Subcutaneous abdominal adipose tissue (tissue), 5 donors: ENCODE measurements around the gene PDE8A.
"Not testable (repeated sequence)": the region's sequence is repeated elsewhere in the genome, so short reads cannot be mapped to it uniquely, and the experiment has no call there.

ENCODE experiments used
- H3K27ac ChIP-seq: one replicate; pipeline ENCODE4 v1.7.0; 2013; ENCODE audit warnings: low read depth, mild to moderate bottlenecking, inconsistent platforms, low read length, moderate library complexity
- H3K27me3 ChIP-seq, 5 donors: one replicate each; pipeline ENCODE4 v1.7.0; 2013; ENCODE audit warnings: low read length in 5 of 5, inconsistent platforms in 1 of 5; ENCODE audit not compliant: control insufficient read depth in 5 of 5, insufficient read depth in 4 of 5
- H3K36me3 ChIP-seq, 5 donors: one replicate each; pipeline ENCODE4 v1.7.0; 2013; ENCODE audit warnings: low read length in 5 of 5; ENCODE audit not compliant: control insufficient read depth in 5 of 5, insufficient read depth in 5 of 5
- H3K4me1 ChIP-seq, 5 donors: one replicate each; pipeline ENCODE4 v1.7.0; 2013; ENCODE audit warnings: low read length in 5 of 5, mild to moderate bottlenecking in 3 of 5, moderate library complexity in 1 of 5; ENCODE audit not compliant: control insufficient read depth in 5 of 5, insufficient read depth in 5 of 5
- H3K4me3 ChIP-seq, 5 donors: one replicate each; pipeline ENCODE4 v1.7.0; 2013; ENCODE audit warnings: low read length in 5 of 5, low read depth in 1 of 5
- H3K9ac ChIP-seq, 5 donors: one replicate each; pipeline ENCODE4 v1.7.0; 2013; ENCODE audit warnings: low read length in 5 of 5, mild to moderate bottlenecking in 4 of 5, moderate library complexity in 3 of 5
- H3K9me3 ChIP-seq, 5 donors: one replicate each; pipeline ENCODE4 v1.7.0; 2013; ENCODE audit warnings: low read length in 5 of 5; ENCODE audit not compliant: control insufficient read depth in 5 of 5
- donor health status: healthy.
- donor health status: healthy.
- donor health status: healthy.
- donor health status: healthy.
- donor health status: healthy.

The PDE8A gene

DNA sequence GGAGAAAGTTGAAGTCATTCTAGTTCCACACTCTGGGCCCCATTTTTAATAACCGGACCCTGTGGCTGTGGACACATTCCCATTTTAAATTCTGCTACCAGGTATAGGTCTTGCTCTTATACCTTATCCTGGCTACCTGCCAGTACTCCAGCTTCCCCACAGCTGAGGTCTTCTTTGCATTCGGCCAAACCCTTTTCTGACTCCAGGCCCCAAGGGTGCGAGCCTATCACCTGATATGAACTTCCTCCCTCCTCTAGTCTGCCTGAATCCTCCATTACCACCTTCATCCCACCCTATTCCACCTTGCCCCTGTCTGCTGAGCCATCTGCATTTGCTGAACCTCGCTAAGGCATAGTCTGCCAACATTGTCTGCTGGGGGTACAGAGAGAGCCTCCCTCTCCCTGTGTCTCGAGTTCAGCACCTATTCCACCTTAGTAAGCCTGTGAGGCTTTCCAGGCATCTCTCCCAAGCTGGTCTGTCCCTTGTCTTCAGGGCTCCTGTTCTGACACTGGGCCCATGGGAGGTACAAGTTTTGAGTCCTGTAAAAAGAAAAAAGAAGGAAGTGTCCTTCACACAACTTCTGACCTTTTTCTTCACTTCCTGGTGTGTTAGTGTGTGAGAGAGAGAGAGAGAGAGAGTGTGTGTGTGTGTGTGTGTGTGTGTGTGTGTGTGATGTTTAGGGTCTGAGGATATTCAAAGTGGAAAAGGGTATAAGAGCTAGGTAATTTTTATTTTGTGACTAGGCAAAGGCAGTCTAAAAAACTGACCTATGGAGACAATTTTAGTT is 27.0 kb downstream of the PDE8A start:
- Histone ChIP-seq H3K4me3 (no peak overlapping the region), H3K9ac (peak overlapping the region in 1 of 5 donors; percentile 41), H3K9me3 (no peaks in the 10 kb centered on the region), H3K36me3 (no peaks in the 10 kb centered on the region), H3K27ac (peak overlapping the region; percentile 93), H3K27me3 (no peaks in the 10 kb centered on the region), H3K4me1 (peaks cover 6 to 66% (median 65%) of the 10 kb centered on the region in 5 donors)

DNA sequence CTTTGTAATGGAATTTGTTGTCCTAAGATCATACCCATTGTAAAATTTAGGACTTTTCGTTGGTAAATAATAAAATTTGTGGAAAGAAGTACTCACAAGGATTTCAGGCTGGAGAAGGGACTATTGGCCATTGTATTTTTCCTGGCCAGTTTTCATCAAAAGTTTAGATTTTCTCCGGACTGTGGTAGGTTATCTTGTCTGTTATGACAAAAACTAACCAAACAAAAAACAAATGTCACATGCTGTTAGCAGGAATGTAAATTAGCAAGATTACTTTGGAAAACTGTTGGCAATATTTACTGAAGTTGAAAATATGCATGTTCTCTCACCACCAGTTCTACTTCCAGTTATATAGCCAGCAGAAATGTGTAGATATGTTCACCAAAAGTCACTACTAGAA is 27.8 kb downstream of the PDE8A start:
- H3K9me3 ChIP-seq = no peaks in the 10 kb centered on the region
- peak overlapping the region; percentile 93 for H3K27ac ChIP-seq
- H3K27me3 ChIP-seq = no peaks in the 10 kb centered on the region
- H3K4me1 ChIP-seq = peaks cover 6 to 68% (median 61%) of the 10 kb centered on the region in 5 donors
- H3K9ac ChIP-seq = peak overlapping the region in 1 of 5 donors; percentile 25
- no peak overlapping the region for H3K4me3 ChIP-seq
- H3K36me3 ChIP-seq = no peaks in the 10 kb centered on the region

DNA sequence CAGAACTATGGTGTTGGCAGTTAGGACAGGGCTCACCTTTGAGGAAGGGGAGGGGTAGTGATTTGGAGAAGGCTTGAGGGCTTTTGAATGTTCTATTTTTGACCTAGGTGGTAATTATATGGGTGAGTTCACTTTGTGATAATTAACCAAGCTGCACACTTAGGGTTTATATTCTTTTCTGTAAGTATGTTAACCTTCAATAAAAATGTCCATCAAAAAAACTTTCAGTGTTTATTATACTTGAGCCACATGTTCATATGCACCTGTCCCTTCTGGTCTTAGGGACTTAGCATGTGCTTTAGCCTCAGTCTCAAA is 28.4 kb downstream of the PDE8A start:
- no peaks in the 10 kb centered on the region for H3K27me3 ChIP-seq
- peaks cover 6 to 68% (median 57%) of the 10 kb centered on the region in 5 donors for H3K4me1 ChIP-seq
- H3K9ac ChIP-seq = peak overlapping the region in 3 of 5 donors; percentile 25 to 70 (median 33)
- H3K4me3 ChIP-seq = no peak overlapping the region
- H3K9me3 ChIP-seq = no peaks in the 10 kb centered on the region
- H3K27ac ChIP-seq = peak overlapping the region; percentile 93
- no peaks in the 10 kb centered on the region for H3K36me3 ChIP-seq

DNA sequence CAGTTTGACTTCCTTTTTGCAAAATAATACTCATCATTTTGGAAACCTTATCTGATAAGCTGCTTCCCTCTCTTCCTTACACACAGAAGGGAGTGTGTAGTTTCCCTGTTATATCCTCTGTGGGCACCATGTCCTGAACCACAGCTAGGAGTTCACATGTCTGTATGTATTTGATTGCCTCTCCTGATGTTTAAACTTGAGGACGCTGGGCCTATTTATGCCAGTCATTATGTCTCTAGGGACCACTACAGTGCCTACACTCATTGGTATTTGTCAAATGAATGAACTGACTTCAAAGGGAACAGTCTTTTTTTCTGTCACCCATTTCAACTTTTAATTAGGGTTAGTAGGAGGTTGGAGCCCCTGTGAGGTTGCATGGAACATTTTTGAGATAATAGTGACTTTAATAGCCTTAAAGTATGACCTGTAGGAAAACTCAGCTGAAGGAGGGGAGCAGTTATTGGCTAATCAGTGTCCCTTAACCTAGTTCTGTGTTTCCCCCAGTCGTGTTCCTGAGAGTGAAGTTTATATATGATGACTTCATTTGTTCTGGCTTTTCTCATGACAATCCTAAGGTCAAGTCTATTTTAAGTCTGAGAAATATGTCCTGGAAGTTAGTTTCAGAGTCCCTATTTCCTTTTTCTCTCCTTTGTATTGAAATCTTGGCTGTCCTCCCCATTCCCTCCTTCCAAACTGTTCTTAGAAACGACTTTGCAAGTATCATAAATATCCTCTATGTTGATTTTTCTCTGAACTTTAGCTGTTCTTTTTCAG is 28.9 kb downstream of the PDE8A start:
- Histone ChIP-seq H3K4me1 (peaks cover 6 to 63% (median 54%) of the 10 kb centered on the region in 5 donors), H3K9ac (peak overlapping the region; percentile 10 to 70 (median 33)), H3K4me3 (no peak overlapping the region), H3K27me3 (no peaks in the 10 kb centered on the region), H3K36me3 (no peaks in the 10 kb centered on the region), H3K9me3 (no peaks in the 10 kb centered on the region), H3K27ac (peak overlapping the region; percentile 93)

DNA sequence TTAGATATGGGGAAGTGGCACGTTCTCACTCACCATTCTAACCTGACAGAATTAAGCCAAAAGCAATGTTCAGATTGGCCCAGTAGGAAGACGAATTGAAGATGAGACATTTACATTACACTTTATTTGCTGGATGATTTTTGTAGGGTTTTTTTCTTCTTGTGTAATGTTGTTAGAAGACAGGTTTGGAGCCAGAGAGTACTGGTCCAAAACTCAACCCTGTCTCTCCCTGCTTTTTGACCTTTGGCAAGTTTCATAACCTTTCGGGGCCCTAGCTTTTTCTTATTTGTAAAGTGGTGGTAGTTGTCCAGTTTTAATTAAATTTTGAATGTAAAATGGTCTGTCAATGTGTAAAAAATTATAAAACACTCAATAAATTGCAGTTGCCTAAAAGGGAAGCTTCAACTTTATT is 29.5 kb downstream of the PDE8A start:
- Histone ChIP-seq H3K9ac (peak overlapping the region in 3 of 5 donors; percentile 21 to 70 (median 39)), H3K4me1 (peaks cover 6 to 58% (median 49%) of the 10 kb centered on the region in 5 donors), H3K36me3 (no peaks in the 10 kb centered on the region), H3K27ac (peak overlapping the region; percentile 93), H3K27me3 (no peaks in the 10 kb centered on the region), H3K4me3 (no peak overlapping the region), H3K9me3 (no peaks in the 10 kb centered on the region)

DNA sequence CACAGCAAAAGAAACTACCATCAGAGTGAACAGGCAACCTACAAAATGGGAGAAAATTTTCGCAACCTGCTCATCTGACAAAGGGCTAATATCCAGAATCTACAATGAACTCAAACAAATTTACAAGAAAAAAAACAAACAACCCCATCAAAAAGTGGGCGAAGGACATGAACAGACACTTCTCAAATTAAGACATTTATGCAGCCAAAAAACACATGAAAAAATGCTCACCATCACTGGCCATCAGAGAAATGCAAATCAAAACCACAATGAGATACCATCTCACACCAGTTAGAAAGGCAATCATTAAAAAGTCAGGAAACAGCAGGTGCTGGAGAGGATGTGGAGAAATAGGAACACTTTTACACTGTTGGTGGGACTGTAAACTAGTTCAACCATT is 30.1 kb downstream of the PDE8A start:
- peaks cover 6 to 55% (median 47%) of the 10 kb centered on the region in 5 donors for H3K4me1 ChIP-seq

DNA sequence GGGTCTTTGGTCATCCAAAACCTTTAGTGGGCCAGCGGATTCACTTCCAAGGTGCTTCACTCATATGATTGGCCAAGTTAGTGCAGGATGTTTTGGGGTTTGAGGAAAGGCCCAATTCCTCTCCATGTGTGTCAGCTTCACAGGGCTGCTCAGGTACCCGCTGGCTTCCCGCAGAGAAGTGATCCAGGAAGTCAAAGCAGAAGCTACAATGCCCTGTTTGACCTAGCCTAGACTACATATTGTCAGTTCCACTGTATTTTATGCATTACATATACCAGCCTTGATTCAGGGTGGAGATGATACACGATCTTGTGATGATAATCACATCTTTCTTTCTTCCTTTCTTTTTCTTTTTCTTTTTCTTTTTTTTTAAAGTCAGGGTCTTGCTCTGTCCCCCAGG is 32.1 kb downstream of the PDE8A start:
- Histone ChIP-seq H3K4me3 (no peak overlapping the region), H3K4me1 (peaks cover 2 to 35% (median 31%) of the 10 kb centered on the region in 5 donors), H3K36me3 (no peaks in the 10 kb centered on the region), H3K9ac (no peak overlapping the region), H3K9me3 (no peaks in the 10 kb centered on the region), H3K27ac (peak overlapping the region; percentile 26), H3K27me3 (no peaks in the 10 kb centered on the region)

More for the DNA sequence above, 30.1 kb downstream of the PDE8A start:
- H3K9me3 ChIP-seq, H3K36me3 ChIP-seq, H3K4me3 ChIP-seq, H3K27me3 ChIP-seq, H3K9ac ChIP-seq: not testable (repeated sequence)
- peak overlapping the region; percentile 93 for H3K27ac ChIP-seq

DNA sequence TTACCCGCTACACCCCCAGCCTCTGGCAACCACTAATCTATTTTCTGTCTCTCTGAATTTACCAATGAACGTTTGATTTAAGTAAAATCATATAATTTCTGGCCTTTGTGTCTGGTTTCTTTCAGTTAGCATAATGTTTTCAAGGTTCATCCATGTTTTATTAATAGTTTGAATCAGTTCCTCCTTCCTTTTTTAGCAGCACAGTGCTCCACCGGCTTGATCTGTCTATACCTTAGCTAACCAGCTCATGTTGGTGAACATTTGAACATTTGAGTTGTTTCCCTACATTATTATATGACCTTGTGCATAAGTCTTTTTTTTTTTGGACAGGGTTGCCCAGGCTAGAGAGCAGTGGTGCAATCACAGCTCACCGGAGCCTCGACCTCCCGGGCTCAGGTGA is 33.3 kb downstream of the PDE8A start:
- no peak overlapping the region for H3K9ac ChIP-seq
- H3K36me3 ChIP-seq = no peaks in the 10 kb centered on the region
- H3K27ac ChIP-seq = no peak overlapping the region
- peaks cover under 1 to 29% (median 19%) of the 10 kb centered on the region in 5 donors for H3K4me1 ChIP-seq
- no peak overlapping the region for H3K4me3 ChIP-seq
- no peaks in the 10 kb centered on the region for H3K27me3 ChIP-seq
- H3K9me3 ChIP-seq = no peaks in the 10 kb centered on the region

DNA sequence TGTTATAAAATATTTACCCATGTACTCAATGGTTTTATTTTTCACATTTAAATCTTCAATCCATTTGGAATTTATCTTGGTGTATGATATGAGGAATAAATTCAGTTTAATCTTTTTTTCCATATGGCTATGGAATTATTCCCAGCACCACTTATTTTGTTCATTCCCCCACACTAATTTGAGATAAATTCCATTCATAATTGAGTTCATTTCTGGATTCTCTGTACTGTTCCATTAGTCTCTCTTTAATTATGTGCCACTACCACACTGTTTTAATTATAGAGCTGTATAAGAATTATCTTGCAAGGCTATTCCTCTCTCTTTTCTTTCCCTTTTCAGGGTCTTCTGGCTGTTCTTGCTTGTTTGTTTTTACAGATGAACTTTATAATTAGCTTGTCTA is 34.6 kb downstream of the PDE8A start:
- H3K4me3 ChIP-seq = no peak overlapping the region
- H3K9me3 ChIP-seq = no peaks in the 10 kb centered on the region
- H3K27me3 ChIP-seq = no peaks in the 10 kb centered on the region
- no peak overlapping the region for H3K27ac ChIP-seq
- H3K9ac ChIP-seq = no peak overlapping the region
- H3K4me1 ChIP-seq = peaks cover 0 to 16% (median 6%) of the 10 kb centered on the region in 5 donors
- H3K36me3 ChIP-seq = no peaks in the 10 kb centered on the region
